Endodermal cell (in vitro differentiated cells): ENCODE data around the gene POLQ. TPM values are rescaled to one million over a fixed set of nuclear protein-coding genes. Genes with fewer than 3 reads are reported as not detected.

Experiments used
- DNase-seq: peaks from one replicate; pipeline ENCODE4 v3.0.0-alpha.2; 2017
- H3K27ac ChIP-seq: 2 replicates; pipeline ENCODE4 v1.5.1; 2013; ENCODE audit warnings: mild to moderate bottlenecking, low read depth, low read length, moderate library complexity
- H3K27me3 ChIP-seq: 2 replicates; pipeline ENCODE4 v1.6.1; 2013; ENCODE audit warnings: mild to moderate bottlenecking, low read length, moderate library complexity; ENCODE audit not compliant: insufficient read depth, control insufficient read depth, poor library complexity, severe bottlenecking
- H3K36me3 ChIP-seq: 2 replicates; pipeline ENCODE4 v1.7.0; 2013; ENCODE audit warnings: mild to moderate bottlenecking, low read length, moderate library complexity; ENCODE audit not compliant: control insufficient read depth, insufficient read depth
- H3K4me1 ChIP-seq: one replicate; pipeline ENCODE4 v1.7.0; 2013; ENCODE audit warnings: low read length; ENCODE audit not compliant: control insufficient read depth, insufficient read depth
- H3K4me3 ChIP-seq: 2 replicates; pipeline ENCODE4 v1.5.1; 2013; ENCODE audit warnings: mild to moderate bottlenecking, low read length, moderate library complexity
- H3K9ac ChIP-seq: 2 replicates; pipeline ENCODE4 v1.6.1; 2013; ENCODE audit warnings: mild to moderate bottlenecking, low read length, moderate library complexity; ENCODE audit not compliant: poor library complexity, severe bottlenecking; ENCODE audit errors: extremely low read depth
- H3K9me3 ChIP-seq: 2 replicates; pipeline ENCODE4 v1.6.1; 2013; ENCODE audit warnings: mild to moderate bottlenecking, low read length, moderate library complexity; ENCODE audit not compliant: control insufficient read depth
- H3K27ac Mint-ChIP-seq: 2 replicates; pipeline ENCODE4 v1.8.0; 2020; ENCODE audit warnings: mixed read lengths
- H3K27me3 Mint-ChIP-seq: 2 replicates; pipeline ENCODE4 v1.8.0; 2021; ENCODE audit warnings: mild to moderate bottlenecking, mixed read lengths; ENCODE audit not compliant: insufficient read depth
- H3K36me3 Mint-ChIP-seq: 2 replicates; pipeline ENCODE4 v1.8.0; 2020; ENCODE audit warnings: low read depth, mixed read lengths
- H3K4me1 Mint-ChIP-seq: 2 replicates; pipeline ENCODE4 v1.8.0; 2020; ENCODE audit warnings: mixed read lengths
- H3K4me3 Mint-ChIP-seq: 2 replicates; pipeline ENCODE4 v1.8.0; 2020; ENCODE audit warnings: mild to moderate bottlenecking, moderate library complexity, mixed read lengths
- H3K9me3 Mint-ChIP-seq: 2 replicates; pipeline ENCODE4 v1.8.0; 2020; ENCODE audit warnings: mild to moderate bottlenecking, mixed read lengths
- WGBS, 2 experiments: methylation state at CpG; one replicate each; pipeline versions ENCODE4 v1.1.5 to v1.1.7; 2013; ENCODE audit warnings: missing lambda C conversion rate in 2 of 2, mixed read lengths in 1 of 2; ENCODE audit not compliant: insufficient coverage in 1 of 2, insufficient read length in 1 of 2; 5-methylcytosine and 5-hydroxymethylcytosine counted together
- total RNA-seq, 2 donors: library from RNA; stranded (reverse); fragmentation: NEBNext Ultra II Directional in 1 of 2; extraction: Animal tissue kit (Norgen Biotek cat#: 25700) in 1 of 2; gene quantifications; 2 replicates in 1 of 2; 3 replicates in 1 of 2; pipeline ENCODE4 v1.2.1, GENCODE V29; 2021
- TF ChIP-seq, protein P1 (sequence below): fragments of 200-600 bp; sonication (generic); conservative IDR thresholded peaks from 2 replicates; pipeline ENCODE4 v1.5.0; 2021; ENCODE audit warnings: antibody characterized with exemption, mild to moderate bottlenecking

Gene POLQ
- total RNA-seq, 2 donors from 2014 or later = 12.6 to 18.6 TPM

- Mint-ChIP-seq H3K36me3 (peaks cover 6% of the 10 kb centered on the region), H3K9me3 (no peaks in the 10 kb centered on the region), H3K4me3 (no peak overlapping the region), H3K27me3 (no peaks in the 10 kb centered on the region), H3K27ac (no peak overlapping the region), H3K4me1 (no peaks in the 10 kb centered on the region)
- Histone ChIP-seq H3K9me3 (no peaks in the 10 kb centered on the region), H3K9ac (no peak overlapping the region), H3K36me3 (peaks cover 15% of the 10 kb centered on the region), H3K27ac (no peak overlapping the region), H3K27me3 (no peaks in the 10 kb centered on the region), H3K4me1 (no peaks in the 10 kb centered on the region), H3K4me3 (no peak overlapping the region)
- 92 to 99% methylated on average over 2 to 3 of the region's 3 CpGs for WGBS, 2 experiments
- TF ChIP-seq, protein P1, sequence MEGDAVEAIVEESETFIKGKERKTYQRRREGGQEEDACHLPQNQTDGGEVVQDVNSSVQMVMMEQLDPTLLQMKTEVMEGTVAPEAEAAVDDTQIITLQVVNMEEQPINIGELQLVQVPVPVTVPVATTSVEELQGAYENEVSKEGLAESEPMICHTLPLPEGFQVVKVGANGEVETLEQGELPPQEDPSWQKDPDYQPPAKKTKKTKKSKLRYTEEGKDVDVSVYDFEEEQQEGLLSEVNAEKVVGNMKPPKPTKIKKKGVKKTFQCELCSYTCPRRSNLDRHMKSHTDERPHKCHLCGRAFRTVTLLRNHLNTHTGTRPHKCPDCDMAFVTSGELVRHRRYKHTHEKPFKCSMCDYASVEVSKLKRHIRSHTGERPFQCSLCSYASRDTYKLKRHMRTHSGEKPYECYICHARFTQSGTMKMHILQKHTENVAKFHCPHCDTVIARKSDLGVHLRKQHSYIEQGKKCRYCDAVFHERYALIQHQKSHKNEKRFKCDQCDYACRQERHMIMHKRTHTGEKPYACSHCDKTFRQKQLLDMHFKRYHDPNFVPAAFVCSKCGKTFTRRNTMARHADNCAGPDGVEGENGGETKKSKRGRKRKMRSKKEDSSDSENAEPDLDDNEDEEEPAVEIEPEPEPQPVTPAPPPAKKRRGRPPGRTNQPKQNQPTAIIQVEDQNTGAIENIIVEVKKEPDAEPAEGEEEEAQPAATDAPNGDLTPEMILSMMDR = no peak
- DNase-seq = no peak
Measured at GRCh38 chr3:121436641-121437040, 109.1 kb downstream of the POLQ start.

DNA sequence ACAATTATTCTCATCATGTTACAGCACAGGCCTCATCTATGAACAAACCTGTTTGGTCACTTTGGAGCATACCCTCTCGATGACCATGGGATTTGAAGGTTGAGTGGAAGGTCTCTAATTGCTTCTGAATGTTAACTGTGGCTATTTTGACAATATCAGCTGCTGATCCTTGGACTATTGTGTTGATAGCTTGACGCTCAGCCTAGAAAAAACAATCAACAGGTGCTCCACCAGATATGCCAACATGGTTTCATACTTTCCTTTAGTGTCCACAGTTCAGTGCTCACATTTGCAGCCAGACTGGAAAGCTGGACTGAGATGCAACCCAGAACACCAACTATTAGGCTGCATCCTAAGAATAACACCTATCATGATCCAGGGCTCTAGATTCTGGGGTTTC, 109.7 kb downstream of the POLQ start:
- no peak for DNase-seq
- Histone ChIP-seq H3K9me3 (no peaks in the 10 kb centered on the region), H3K36me3 (peaks cover 15% of the 10 kb centered on the region), H3K4me1 (no peaks in the 10 kb centered on the region), H3K4me3 (no peak overlapping the region), H3K9ac (no peak overlapping the region), H3K27ac (no peak overlapping the region), H3K27me3 (no peaks in the 10 kb centered on the region)
- H3K27me3 Mint-ChIP-seq = no peaks in the 10 kb centered on the region
- H3K4me1 Mint-ChIP-seq = no peaks in the 10 kb centered on the region
- no peak overlapping the region for H3K4me3 Mint-ChIP-seq
- TF ChIP-seq, protein P1 = no peak
- no peaks in the 10 kb centered on the region for H3K9me3 Mint-ChIP-seq
- H3K27ac Mint-ChIP-seq = no peak overlapping the region
- 86% methylated on average over 1 to 2 of the region's 2 CpGs for WGBS, 2 experiments
- H3K36me3 Mint-ChIP-seq = peaks cover 7% of the 10 kb centered on the region

DNA sequence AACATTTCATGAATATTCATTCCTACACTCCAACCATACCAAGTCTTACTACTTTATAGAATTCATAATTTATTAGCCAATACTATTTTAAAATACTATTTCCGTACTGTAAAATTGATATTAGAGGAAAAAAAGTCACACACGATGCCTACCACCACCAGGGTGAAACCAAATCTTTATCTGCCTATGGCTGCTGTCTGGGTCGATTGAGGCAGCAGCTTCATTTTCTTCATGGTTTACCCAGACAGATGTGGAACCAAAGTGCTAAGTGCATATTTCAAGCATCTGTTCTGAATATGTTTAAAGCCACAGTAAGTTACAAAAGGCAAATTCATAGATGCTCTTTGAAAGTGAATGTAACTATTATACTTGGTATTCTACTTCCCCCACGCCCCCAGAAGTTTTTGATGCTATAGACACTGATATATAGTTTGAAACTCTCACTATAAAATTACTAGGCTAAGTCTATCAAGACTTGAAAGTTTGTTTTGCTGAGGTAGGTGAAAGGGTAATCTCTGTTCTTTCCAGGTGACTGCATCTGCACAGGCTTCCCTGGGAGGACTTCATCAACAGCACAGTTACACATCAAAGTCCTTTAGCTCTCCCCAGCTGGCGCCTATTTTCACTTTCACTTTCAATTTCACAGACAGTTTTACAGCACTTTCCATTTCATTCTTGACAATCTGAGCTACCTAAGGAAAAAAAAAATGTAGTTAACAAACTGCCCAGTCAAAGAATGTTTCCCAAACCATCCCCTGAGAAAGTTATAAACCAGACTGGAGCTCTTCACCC, 113.9 kb downstream of the POLQ start:
- H3K9me3 Mint-ChIP-seq = no peaks in the 10 kb centered on the region

More for the DNA sequence above, 113.9 kb downstream of the POLQ start:
- H3K4me3 Mint-ChIP-seq = no peak overlapping the region
- 89 to 100% methylated on average over 1 to 5 of the region's 5 CpGs for WGBS, 2 experiments
- TF ChIP-seq, protein P1 = no peak
- no peak overlapping the region for H3K27ac Mint-ChIP-seq
- no peak for DNase-seq
- no peak overlapping the region for H3K4me3 ChIP-seq
- H3K9me3 ChIP-seq = peaks cover 8% of the 10 kb centered on the region
- H3K36me3 Mint-ChIP-seq = peaks cover 18% of the 10 kb centered on the region
- H3K27me3 ChIP-seq = no peaks in the 10 kb centered on the region
- peaks cover 22% of the 10 kb centered on the region for H3K36me3 ChIP-seq
- H3K4me1 Mint-ChIP-seq = no peaks in the 10 kb centered on the region
- no peaks in the 10 kb centered on the region for H3K4me1 ChIP-seq
- H3K9ac ChIP-seq = no peak overlapping the region
- H3K27ac ChIP-seq = no peak overlapping the region
- H3K27me3 Mint-ChIP-seq = no peaks in the 10 kb centered on the region
